HG03159 (cell line): ENCODE results near the gene GPC3.

Source experiments
- ATAC-seq: cut with Tn5 transposase; IDR thresholded peaks from one replicate; pipeline ENCODE4 v1.9.1; 2021; ENCODE audit warnings: mild to moderate bottlenecking, moderate library complexity; ENCODE audit not compliant: unreplicated experiment

GPC3 gene

DNA sequence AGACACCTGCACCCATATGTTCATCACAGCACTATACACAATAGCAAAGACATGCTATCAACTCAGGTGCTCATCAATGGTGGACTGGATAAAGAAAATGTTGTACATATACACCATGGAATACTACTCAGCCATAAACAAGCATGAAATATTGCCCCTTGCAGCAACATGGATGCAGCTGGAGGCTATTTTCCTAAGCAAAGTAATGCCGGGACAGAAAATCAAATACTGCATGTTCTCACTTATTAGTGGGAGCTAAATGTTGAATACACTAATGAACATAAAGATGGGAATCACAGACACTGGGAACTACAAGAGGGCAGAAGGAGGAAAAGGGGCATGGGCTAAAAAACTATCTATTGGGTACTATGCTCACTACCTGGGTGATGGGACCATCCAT lies 278.5 kb downstream of the GPC3 start:
- ATAC-seq = no peak

DNA sequence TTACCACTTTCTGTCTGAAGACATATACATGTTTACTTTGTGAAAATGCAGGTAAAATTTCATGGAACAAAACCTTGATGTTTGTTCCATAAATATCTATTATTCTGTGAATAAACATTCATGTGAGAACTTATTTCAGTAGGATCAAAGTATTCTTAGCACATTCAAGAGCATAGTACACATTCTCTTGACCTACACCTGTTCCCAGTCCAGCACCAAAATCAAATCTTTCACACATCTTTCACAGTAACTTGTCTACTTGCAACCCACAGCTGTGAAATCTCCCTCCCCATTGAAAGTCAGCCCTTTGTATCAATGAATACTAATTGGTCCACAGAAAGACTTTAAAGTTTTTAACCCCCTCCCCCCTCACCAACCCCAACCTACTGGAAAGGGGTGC lies 283.2 kb downstream of the GPC3 start:
- no peak for ATAC-seq

DNA sequence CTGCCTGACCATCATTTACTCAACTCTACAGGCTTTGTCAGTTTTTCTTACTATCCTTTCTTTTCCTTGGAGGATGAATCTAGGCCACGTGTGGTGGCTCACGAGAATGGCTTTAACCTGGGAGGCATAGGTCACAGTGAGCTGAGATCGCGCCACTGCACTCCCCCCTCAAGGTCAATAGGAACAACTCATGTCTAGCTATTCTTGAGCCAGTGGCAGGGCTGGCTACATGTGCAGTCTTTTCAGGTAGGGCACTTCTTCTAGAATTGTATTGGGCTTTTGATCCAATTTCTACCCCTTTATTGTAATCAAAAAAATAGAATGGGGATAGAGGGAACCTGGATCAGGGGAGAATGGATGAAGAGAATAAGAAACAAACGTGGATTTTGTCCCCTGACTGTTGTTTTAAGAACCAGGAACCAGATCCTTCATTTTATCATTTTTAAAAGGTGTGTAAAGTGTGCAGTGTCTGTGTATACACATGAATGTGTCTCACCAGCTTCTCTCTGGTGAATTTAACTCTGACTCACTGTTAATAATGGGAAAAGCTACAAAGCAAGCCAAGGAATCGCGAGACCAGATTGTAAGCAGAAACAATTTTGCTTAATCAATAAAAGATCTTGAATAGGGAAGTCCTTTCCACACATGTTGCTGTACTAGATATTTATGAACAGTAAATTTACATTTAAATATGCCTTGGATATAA lies 286.2 kb downstream of the GPC3 start:
- no peak for ATAC-seq

DNA sequence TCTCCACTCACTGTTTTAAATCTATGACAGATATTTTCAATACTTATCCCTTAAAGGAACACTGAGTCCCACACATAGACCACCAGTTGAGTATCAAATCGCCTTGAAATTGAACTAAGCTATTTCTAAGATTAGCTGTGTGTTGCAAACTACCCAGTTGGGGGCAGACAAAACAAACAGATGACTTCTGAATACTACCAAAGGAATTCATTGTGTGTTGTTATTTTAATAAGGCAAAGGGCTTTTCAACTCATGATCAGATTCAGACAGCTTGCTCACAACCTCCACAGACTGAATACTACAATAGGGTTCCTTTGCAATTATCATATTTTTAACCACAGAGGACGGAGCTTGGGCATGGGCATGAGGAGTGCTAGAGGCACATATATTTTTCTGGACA lies 287.1 kb downstream of the GPC3 start:
- ATAC-seq = no peak

DNA sequence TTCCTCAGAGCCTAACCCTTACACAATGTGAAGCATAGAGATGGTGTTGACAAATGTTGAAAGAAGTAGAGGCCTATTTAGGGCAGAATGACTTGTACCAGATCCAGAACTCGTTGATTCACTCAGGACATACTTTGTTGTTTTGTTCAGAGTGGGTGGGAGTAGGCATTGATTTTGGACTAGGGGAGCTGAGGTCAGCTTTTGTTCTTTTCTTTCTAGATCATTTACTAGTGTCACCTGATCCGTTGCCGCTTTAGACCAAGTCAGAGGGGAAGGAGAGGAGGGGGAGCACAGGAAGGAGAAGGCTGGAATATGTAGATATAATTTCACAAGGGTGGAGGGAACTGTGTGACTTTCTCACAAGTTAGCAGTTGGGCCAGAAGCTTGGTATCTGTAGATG lies 287.7 kb downstream of the GPC3 start:
- ATAC-seq = no peak

DNA sequence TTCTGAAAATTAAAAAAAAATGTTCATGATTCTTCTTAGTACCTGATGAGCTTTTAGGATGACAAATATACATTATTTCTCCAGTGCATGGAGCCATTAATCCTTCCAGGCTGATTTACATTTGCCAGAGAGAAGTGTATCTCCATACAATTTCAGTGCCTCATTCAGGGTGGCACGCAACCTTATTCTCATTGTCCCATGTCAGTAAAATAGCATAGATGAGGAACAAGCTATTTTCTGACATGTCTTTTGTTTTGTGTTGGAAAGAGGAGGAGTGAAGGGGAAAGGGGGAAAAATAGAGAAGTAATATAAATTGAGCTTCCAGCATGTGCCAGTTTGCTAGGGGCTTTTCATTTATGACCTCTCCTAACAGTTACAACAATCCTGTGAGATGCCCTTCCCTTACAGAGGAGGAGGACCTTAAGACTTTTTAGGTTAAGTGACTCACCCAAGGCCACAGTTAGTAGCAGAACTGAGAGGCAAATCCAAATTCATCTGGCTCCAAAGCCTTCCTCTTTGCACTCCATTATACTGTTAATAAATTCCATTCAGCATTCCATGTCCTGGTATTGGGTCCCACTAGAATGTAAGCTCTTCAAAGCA lies 295.3 kb downstream of the GPC3 start:
- no peak for ATAC-seq

DNA sequence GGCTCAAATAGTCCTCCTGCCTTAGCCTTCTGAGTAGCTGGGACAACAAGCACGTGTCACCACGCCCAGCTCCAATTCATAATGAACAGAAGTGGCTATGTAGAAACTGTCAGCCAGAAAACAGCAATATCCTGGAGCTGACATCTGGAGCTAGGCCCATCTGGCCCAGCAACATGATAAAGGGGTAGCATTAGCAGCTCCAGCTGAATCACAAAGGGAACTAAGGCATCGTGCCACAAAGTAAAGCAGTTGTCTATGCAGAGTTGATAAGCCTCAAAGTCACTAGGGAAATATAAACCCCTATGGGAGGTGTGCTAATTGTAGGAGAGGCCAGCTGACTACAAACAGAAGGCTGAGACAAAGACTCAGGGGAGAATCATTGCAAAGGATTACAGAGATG lies 299.6 kb downstream of the GPC3 start:
- ATAC-seq = no peak

DNA sequence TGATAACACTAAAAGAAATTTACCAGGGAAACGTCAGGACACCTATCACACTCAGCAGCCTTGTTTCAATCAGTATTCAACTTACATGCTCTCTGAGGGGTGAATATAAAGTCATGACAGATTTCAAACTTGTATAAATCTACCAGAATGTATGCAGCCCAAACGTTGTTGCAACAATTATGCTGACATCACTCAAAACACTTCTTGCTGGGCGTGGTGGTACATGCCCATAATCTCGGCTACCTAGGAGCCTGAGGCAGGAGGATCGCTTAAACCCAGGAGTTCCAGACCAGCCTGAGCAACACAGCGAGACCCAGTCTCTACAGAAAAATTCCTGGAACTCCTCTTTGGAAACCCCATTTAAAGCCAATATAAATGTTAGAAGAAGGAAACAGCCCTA lies 303.5 kb downstream of the GPC3 start:
- ATAC-seq = no peak

DNA sequence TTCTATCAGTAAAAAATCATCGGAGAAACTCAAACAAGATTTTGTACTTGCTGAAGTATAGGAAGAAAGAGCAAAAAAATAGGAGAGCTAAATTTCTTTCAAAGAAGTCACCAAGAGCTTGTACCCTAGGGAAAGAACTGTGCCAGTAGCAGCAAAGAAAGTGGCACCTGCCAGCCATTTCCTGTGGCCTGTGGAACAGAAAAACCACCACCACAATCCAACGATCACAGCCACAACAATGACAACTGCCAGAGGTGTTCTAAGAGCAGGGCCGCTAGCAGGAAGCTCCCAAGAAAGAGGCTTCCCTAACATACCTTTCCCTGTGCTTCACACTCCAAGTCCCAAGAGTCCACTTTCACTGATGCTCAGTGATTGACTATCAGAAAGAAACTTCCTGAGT lies 304.0 kb downstream of the GPC3 start:
- no peak for ATAC-seq

DNA sequence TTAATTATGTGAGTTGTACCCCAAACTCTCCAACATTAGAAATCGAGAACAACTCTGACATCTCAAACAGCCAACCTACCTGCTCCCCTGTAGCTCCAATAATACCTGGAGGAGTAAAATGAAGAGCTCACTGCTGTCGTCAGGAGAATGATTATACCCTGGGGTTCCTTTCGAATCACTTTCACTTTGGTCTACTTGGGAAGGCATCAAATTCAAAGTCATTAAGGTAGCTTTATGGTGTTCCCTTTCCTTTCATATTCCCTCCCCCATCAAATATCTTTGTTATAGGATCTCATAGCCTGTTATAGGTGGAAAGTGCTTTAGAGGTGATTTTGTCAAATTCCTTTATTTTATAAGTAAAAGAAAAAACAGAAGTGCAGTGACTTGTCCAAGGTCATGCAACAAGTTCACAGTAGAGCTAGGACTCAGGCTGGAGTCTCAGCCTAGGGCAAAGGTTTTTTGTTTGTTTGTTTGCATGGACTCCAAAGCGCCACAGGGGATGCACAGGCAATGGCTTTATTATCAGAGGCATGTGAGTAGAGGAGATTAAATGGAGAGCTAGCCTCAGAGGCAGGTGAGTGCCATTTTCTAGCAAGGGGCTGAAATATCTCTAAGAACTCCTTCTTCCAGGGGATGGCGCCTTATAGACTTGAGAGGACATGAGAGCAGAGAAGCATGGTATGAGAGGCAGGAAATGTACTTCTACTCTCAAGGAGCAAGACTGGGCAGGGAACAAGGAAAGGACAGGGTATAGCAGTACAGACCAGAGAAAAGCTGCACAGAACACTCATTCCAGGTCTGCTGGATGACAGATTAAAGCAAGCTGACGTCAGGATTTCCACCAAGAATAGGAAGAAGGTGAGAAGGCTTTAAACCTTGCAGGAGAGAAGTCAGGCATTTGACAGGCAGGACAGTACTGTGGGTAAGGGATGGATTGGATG lies 308.0 kb downstream of the GPC3 start:
- ATAC-seq = no peak

DNA sequence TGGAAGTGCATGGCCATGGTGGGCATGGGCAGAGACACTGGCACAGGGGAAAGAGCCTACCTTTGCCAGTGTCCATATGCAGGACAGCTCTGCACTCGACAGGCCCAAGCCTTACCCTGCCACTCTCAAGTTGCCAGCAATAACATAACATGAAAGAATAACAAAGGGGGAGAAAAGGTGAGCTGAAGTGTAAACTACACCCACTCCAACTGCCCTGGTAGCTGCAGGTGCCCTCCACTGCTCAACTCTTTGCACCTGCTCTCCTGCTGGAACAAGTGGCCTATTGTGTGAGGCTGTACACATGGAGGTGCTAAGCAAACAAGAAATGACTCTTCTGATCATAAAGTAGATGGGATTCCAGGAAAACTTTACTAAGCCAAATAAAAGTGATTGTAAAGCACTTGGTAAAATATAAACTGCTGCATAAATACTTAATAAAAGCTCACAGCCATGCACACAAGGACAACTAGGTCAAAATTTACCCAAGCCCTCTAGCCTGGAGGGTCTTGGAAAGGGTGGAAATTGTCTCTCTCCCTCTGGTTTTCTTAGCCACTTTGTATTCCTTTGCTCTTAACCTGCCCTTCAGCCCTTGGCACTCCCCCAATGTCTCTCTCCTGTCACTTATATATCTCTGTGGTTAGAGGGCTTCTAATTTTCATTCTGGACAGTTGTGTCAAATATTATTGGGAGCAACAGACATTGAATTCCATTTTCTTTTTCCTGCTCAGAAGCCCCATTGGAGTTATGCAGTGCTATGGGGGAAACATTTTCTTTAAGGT lies 308.9 kb downstream of the GPC3 start:
- ATAC-seq = no peak

DNA sequence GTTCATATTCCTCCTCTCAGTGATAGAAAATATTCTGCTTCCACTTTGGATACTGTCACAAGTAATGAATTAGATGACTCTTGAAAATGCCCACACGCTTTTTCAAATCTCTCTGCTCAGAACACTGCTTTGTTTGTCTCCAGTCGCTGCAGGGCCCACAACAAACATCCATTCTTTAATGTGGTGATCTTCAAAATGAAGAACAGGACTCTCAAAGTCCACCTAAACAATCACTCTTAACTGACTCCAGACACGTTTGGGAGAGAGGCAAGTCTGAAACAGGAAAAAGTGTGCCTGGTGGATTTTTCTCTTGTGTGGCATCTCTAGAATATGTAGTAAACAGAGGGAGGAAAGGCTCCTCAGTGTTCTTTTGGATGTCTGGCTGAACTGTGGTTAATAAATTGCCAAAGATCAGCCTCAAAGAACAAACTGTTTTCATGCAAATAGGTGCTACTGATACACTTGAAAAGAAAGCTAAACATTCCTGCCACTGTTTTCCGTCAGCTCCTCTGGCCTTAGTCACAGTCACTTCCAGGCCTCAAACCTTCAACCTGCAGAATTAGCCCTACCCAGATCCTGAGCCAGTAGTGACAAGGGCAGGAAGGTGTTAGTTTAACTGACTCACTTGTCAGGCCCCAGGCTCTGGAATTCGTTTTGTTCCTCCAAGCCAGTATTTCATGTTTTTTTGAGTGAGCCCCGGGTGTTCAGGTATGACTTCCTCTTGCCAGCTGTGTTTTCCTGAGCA lies 310.5 kb downstream of the GPC3 start:
- ATAC-seq = no peak

DNA sequence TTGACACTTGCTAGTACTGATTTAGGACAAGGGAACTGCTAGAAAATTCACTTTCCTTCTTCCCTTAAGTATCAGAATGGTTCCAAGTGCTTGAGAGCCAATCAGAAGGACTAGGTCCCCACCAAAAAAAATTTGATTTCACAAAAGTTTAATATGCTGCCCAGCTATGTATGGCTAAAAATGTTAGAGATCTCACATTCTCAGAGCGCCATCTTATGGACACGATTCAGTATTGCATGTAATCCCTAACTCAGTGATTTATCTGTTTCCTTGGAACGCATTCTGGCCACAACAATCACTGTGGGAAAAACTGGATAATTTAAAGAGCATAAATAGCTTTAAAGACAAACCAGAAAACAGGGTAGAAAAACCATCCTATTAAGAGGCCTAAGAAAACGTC lies 315.0 kb downstream of the GPC3 start:
- no peak for ATAC-seq

DNA sequence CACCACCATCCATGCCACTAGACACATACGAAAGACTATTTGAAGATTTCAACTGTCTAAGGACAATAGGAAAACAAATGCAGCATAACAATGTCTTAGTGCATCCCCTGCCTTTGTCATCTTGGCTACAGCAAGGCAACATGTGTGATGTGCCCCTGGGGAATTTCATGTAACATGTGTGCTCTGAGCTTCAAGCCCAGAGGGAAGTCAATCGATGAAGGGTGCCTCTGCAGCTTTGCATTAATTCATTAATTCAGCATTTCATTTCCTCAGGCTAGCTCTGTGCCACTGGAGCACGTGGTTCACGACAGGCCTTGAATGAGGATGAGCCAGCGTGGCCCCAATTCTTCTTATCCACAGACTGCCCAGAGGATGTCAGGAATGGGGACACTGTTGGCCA lies 316.2 kb downstream of the GPC3 start:
- no peak for ATAC-seq

DNA sequence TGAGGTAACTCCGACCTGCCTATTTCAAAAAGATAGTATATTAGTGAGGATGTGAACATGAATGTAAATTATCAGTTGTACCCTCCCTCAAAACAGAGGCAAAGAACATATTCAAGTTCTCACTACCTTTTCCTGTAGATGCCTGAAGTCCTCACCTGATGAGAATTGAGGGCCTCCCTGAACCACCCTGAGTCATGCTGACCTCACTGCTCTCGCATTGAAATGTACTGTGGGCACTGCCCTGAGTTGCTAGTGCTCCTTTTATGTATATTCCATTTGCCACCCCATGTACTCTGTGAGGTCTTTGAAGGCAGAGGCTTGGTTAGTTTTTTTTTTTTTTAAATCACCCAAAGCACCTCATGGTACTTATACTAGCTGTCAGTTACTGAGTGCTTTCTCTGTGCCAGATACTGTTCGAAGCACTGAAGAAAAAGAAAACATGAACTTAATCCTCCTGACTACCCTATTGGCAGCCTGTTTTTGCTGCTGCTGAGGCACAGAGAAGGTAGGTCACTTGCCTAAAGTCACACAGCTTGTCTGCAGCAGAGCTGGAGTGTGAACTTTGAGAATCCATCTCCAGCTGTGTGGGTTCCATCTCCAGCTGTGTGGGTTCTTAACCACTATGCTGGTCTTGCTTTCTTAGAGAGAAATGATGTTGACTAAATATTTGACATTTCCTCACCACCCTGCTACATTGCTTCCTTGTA lies 317.0 kb downstream of the GPC3 start:
- no peak for ATAC-seq

DNA sequence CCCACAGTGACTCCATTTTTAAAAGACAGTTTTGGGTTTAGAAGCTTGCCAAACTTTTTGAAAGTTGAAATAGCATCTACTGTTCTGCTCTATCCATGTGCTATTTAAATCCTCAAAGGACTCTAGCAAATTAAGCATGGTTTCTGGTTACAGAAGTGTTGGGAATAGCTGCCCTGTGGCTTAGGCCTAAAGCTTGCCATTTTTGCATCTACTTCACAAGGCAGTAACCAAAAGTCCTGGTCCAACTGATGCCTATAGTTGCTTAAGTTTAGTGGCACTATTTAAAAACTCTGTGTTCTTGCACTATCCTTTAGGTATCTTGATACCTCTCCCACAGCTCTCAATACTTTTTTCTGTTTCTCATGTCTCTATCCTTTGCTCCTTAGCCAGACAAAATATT lies 319.1 kb downstream of the GPC3 start:
- ATAC-seq = no peak

DNA sequence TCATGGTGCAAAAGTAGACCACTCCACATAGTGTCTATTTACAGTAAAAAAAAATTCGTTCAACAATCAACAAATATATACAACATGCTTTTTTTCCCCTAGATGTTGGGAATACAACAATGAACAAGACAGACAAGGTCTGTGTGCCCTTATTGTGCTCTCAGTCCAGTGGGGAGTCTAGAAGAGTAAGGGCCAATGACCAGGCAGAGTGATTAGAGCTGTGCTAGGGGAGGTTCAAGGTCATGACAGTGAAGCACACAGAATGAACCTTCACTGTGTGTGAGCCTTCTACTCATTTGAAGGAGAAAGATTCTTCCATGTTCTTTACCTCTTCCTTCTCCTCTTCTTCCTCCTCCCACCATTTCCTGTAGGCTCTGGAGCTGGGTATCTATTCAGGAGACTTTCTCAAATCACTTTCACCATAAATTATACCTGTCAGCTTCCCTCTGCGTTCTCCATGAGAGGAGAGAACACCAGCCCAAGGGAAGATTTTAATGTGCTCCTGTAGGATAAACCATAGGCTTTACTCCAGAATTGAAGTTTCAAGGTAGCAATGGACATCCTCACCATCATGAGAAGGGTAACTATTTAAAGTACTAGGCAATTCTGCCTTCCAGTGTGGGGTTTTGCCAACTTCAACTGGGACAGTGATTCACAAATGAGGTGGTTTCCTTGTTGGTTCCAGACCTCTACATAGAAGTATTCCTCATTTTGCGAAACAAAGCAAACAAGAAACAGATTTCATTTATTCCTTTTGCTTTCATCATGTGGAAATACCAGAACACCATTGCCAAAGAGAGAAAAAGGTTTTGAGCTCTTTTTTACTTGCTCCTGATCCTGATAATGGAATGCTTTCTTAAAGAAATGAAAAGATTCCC lies 323.2 kb downstream of the GPC3 start:
- no peak for ATAC-seq

DNA sequence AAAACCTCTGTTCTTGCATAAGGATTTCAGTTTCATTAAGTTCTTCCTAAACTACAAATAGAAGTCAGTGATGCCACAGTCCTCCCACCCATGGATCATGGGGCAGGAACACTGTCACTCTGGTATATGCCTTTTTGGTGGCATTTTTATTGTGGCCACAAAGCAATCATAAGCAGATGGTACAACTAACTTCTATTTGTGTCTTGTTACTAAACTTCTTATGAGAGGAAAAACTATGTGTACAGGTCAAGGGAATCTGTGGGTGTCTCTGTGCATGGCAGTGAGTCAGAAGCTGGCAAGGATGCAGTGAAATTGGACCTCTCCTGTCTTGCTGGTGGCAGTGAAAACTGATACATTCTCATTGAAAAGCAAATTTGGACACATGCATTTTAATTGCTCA lies 325.1 kb downstream of the GPC3 start:
- ATAC-seq = no peak
